Glutamatergic neuron (in vitro differentiated cells): Measurements from ENCODE around the gene UNC5B. TPM values are rescaled to one million over a fixed set of nuclear protein-coding genes. Genes with fewer than 3 reads are reported as not detected.

Experiments used
- DNase-seq: peaks from one replicate; pipeline ENCODE4 v3.0.0; 2022
- H3K27ac Mint-ChIP-seq: one replicate; pipeline ENCODE4 v1.8.0; 2020; ENCODE audit warnings: mild to moderate bottlenecking, mixed read lengths, inconsistent platforms; ENCODE audit not compliant: unreplicated experiment
- H3K27me3 Mint-ChIP-seq: one replicate; pipeline ENCODE4 v1.8.0; 2020; ENCODE audit warnings: mild to moderate bottlenecking, moderate library complexity, mixed read lengths, inconsistent platforms; ENCODE audit not compliant: unreplicated experiment
- H3K36me3 Mint-ChIP-seq: one replicate; pipeline ENCODE4 v1.8.0; 2020; ENCODE audit warnings: mild to moderate bottlenecking, mixed read lengths, inconsistent platforms; ENCODE audit not compliant: unreplicated experiment
- H3K4me1 Mint-ChIP-seq: one replicate; pipeline ENCODE4 v1.8.0; 2020; ENCODE audit warnings: mild to moderate bottlenecking, low read depth, mixed read lengths, inconsistent platforms; ENCODE audit not compliant: unreplicated experiment
- H3K4me3 Mint-ChIP-seq: one replicate; pipeline ENCODE4 v1.8.0; 2020; ENCODE audit warnings: mild to moderate bottlenecking, mixed read lengths, inconsistent platforms; ENCODE audit not compliant: unreplicated experiment
- H3K9me3 Mint-ChIP-seq: one replicate; pipeline ENCODE4 v1.8.0; 2020; ENCODE audit warnings: mild to moderate bottlenecking, moderate library complexity, mixed read lengths, inconsistent platforms; ENCODE audit not compliant: unreplicated experiment
- CTCF ChIP-seq: fragments of 200-600 bp; sonication (generic); IDR thresholded peaks from one replicate; pipeline ENCODE4 v1.5.0; 2021; ENCODE audit not compliant: partially characterized antibody, unreplicated experiment
- total RNA-seq: library from RNA; stranded (reverse); fragmentation: NEBNext Ultra II Directional; extraction: Animal tissue kit (Norgen Biotek cat#: 25700); gene quantifications from one replicate; pipeline ENCODE4 v1.2.1, GENCODE V29; 2021; ENCODE audit not compliant: unreplicated experiment

Gene UNC5B
- total RNA-seq, 1 donor from 2014 or later = 22.6 TPM

- H3K27ac Mint-ChIP-seq = no peak overlapping the region
- no peak overlapping the region for H3K4me3 Mint-ChIP-seq
- peaks cover 41% of the 10 kb centered on the region for H3K4me1 Mint-ChIP-seq
- H3K27me3 Mint-ChIP-seq = peaks cover 14% of the 10 kb centered on the region
- H3K36me3 Mint-ChIP-seq = no peaks in the 10 kb centered on the region
- peaks cover 8% of the 10 kb centered on the region for H3K9me3 Mint-ChIP-seq
- TF ChIP-seq CTCF = no peak
- no peak for DNase-seq
Observed at GRCh38 chr10:71264345-71265200, 52.2 kb downstream of the UNC5B start.

GRCh38 chr10:71265201-71265575, 52.8 kb downstream of the UNC5B start:
- no peak overlapping the region for H3K4me3 Mint-ChIP-seq
- no peaks in the 10 kb centered on the region for H3K36me3 Mint-ChIP-seq
- no peak overlapping the region for H3K27ac Mint-ChIP-seq
- peaks cover 18% of the 10 kb centered on the region for H3K27me3 Mint-ChIP-seq
- TF ChIP-seq CTCF = no peak
- no peak for DNase-seq
- peaks cover 43% of the 10 kb centered on the region for H3K4me1 Mint-ChIP-seq
- peaks cover 10% of the 10 kb centered on the region for H3K9me3 Mint-ChIP-seq

GRCh38 chr10:71265618-71266146, 53.3 kb downstream of the UNC5B start:
- H3K27me3 Mint-ChIP-seq = peaks cover 18% of the 10 kb centered on the region
- H3K4me1 Mint-ChIP-seq = peaks cover 43% of the 10 kb centered on the region
- no peak overlapping the region for H3K4me3 Mint-ChIP-seq
- TF ChIP-seq CTCF = no peak
- DNase-seq = no peak
- H3K9me3 Mint-ChIP-seq = peaks cover 10% of the 10 kb centered on the region
- H3K36me3 Mint-ChIP-seq = no peaks in the 10 kb centered on the region
- peak overlapping the region; percentile 66 for H3K27ac Mint-ChIP-seq

- Mint-ChIP-seq H3K27ac (peak overlapping the region; percentile 97), H3K4me1 (peaks cover 45% of the 10 kb centered on the region), H3K4me3 (peak overlapping the region; percentile 54), H3K27me3 (peaks cover 18% of the 10 kb centered on the region), H3K36me3 (no peaks in the 10 kb centered on the region), H3K9me3 (peaks cover 10% of the 10 kb centered on the region)
- no peak for TF ChIP-seq CTCF
- DNase-seq = peak; percentile 85
Observed at GRCh38 chr10:71266147-71266917, 54.0 kb downstream of the UNC5B start.
